ENCODE measurements around the gene KRT38.
A peak's percentile ranks its signal among the peaks of the same experiment; 100 is the strongest.

KRT38 gene

GRCh38 chr17:41421617-41422016 lies 19.2 kb downstream of the KRT38 start:
- DNase-seq (ENCODE audit: low read depth in 2 of 2) = no peak

- DNase-seq (ENCODE audit: low read depth in 2 of 2) = no peak
Measured at GRCh38 chr17:41421116-41421515, 19.7 kb downstream of the KRT38 start.

- no peak for DNase-seq (ENCODE audit: low read depth in 2 of 2)
Measured at GRCh38 chr17:41420134-41420533, 20.6 kb downstream of the KRT38 start.

GRCh38 chr17:41419716-41420115 lies 21.1 kb downstream of the KRT38 start:
- DNase-seq (ENCODE audit: low read depth in 2 of 2) = no peak

- no peak for DNase-seq (ENCODE audit: low read depth in 2 of 2)
Measured at GRCh38 chr17:41418116-41418860, 22.5 kb downstream of the KRT38 start.

- DNase-seq (ENCODE audit: low read depth in 2 of 2) = no peak
Measured at GRCh38 chr17:41417576-41418015, 23.2 kb downstream of the KRT38 start.

- no peak for DNase-seq (ENCODE audit: low read depth in 2 of 2)
Measured at GRCh38 chr17:41417127-41417526, 23.7 kb downstream of the KRT38 start.

- no peak for DNase-seq (ENCODE audit: low read depth in 2 of 2)
Measured at GRCh38 chr17:41416479-41416878, 24.3 kb downstream of the KRT38 start.

GRCh38 chr17:41415833-41416335 lies 24.9 kb downstream of the KRT38 start:
- DNase-seq (ENCODE audit: low read depth in 2 of 2) = no peak

- no peak for DNase-seq (ENCODE audit: low read depth in 2 of 2)
Measured at GRCh38 chr17:41415411-41415810, 25.4 kb downstream of the KRT38 start.

GRCh38 chr17:41413982-41414381 lies 26.8 kb downstream of the KRT38 start:
- no peak for DNase-seq (ENCODE audit: low read depth in 2 of 2)

GRCh38 chr17:41413353-41413957 lies 27.3 kb downstream of the KRT38 start:
- no peak for DNase-seq (ENCODE audit: low read depth in 2 of 2)

- DNase-seq (ENCODE audit: low read depth in 2 of 2) = no peak
Measured at GRCh38 chr17:41411072-41411840, 29.5 kb downstream of the KRT38 start.

GRCh38 chr17:41407226-41407625 lies 33.6 kb downstream of the KRT38 start:
- DNase-seq (ENCODE audit: low read depth in 2 of 2) = no peak

- DNase-seq (ENCODE audit: low read depth in 2 of 2) = no peak
Measured at GRCh38 chr17:41406205-41406604, 34.6 kb downstream of the KRT38 start.

GRCh38 chr17:41404024-41404671 lies 36.6 kb downstream of the KRT38 start:
- DNase-seq (ENCODE audit: low read depth in 2 of 2) = peak; percentile 82 to 87

GRCh38 chr17:41403404-41404023 lies 37.3 kb downstream of the KRT38 start:
- DNase-seq (ENCODE audit: low read depth in 2 of 2) = no peak

GRCh38 chr17:41402161-41402560 lies 38.6 kb downstream of the KRT38 start:
- no peak for DNase-seq (ENCODE audit: low read depth in 2 of 2)

GRCh38 chr17:41396996-41397660 lies 43.7 kb downstream of the KRT38 start, which contains the start of gene KRT31:
TSS of gene KRT31 (minus strand) at chr17:41397608. CDS start at chr17:41397539, 69 bp downstream.
- no peak for DNase-seq (ENCODE audit: low read depth in 2 of 2)

- DNase-seq (ENCODE audit: low read depth in 2 of 2) = no peak
Measured at GRCh38 chr17:41396340-41396739, 44.4 kb downstream of the KRT38 start.

- no peak for DNase-seq (ENCODE audit: low read depth in 2 of 2)
Measured at GRCh38 chr17:41395611-41396010, 45.2 kb downstream of the KRT38 start.
